Smooth muscle cell (in vitro differentiated cells): ENCODE measurements around the gene FAM184A. TPM values are rescaled to one million over a fixed set of nuclear protein-coding genes. Genes with fewer than 3 reads are reported as not detected.

ENCODE experiments used
- DNase-seq: peaks from one replicate; lab custom pipeline; 2025; ENCODE audit not compliant: unreplicated experiment; lab: John Stamatoyannopoulos, UW
- H2AFZ ChIP-seq: fragments of 200-600 bp; sonication (generic); 2 replicates; pipeline ENCODE4 v1.6.0; 2016; ENCODE audit warnings: antibody characterized with exemption, low read depth, mild to moderate bottlenecking
- H3F3A ChIP-seq: fragments of 200-600 bp; sonication (generic); 2 replicates; pipeline ENCODE4 v1.6.0; 2017; ENCODE audit warnings: antibody characterized with exemption, low read depth
- H3K27ac ChIP-seq: fragments of 200-600 bp; sonication (generic); 2 replicates; pipeline ENCODE4 v1.5.1; 2016; ENCODE audit warnings: low read depth, mild to moderate bottlenecking
- H3K27me3 ChIP-seq: fragments of 200-600 bp; sonication (generic); 2 replicates; pipeline ENCODE4 v1.6.1; 2016; ENCODE audit warnings: low read depth, mild to moderate bottlenecking
- H3K36me3 ChIP-seq: fragments of 200-600 bp; sonication (generic); 2 replicates; pipeline ENCODE4 v1.5.1; 2016; ENCODE audit warnings: low read depth
- H3K4me1 ChIP-seq: fragments of 200-600 bp; sonication (generic); 2 replicates; pipeline ENCODE4 v1.5.1; 2016; ENCODE audit warnings: low read depth
- H3K4me2 ChIP-seq: fragments of 200-600 bp; sonication (generic); 2 replicates; pipeline ENCODE4 v1.6.0; 2016; ENCODE audit warnings: mild to moderate bottlenecking
- H3K4me3 ChIP-seq: fragments of 200-600 bp; sonication (generic); 2 replicates; pipeline ENCODE4 v1.5.1; 2016; ENCODE audit warnings: mild to moderate bottlenecking
- H3K79me2 ChIP-seq: fragments of 200-600 bp; sonication (generic); 2 replicates; pipeline ENCODE4 v1.6.0; 2016; ENCODE audit warnings: low read depth, mild to moderate bottlenecking
- H3K9ac ChIP-seq: fragments of 200-600 bp; sonication (generic); 2 replicates; pipeline ENCODE4 v1.6.0; 2016; ENCODE audit warnings: low read depth
- H3K9me3 ChIP-seq: fragments of 200-600 bp; sonication (generic); replicated peaks from 2 replicates; pipeline ENCODE4 v1.5.1; 2016; ENCODE audit warnings: low read depth
- H4K20me1 ChIP-seq: fragments of 200-600 bp; sonication (generic); 2 replicates; pipeline ENCODE4 v1.6.0; 2016; ENCODE audit warnings: low read depth
- WGBS: methylation state at CpG from one replicate; pipeline ENCODE4 v1.1.7; 2016; ENCODE audit warnings: low lambda C conversion rate; 5-methylcytosine and 5-hydroxymethylcytosine counted together
- polyA plus RNA-seq: library from polyadenylated mRNA; unstranded; fragments of >200 nt; fragmentation: Nextera tagmentation; extraction: Ambion mirVana; gene quantifications from 2 replicates; pipeline ENCODE4 v1.2.1, GENCODE V29; 2016
- total RNA-seq: library from RNA; depleted of rRNA; stranded (reverse); fragments of >200 nt; gene quantifications from 2 replicates; pipeline ENCODE4 v1.2.3, GENCODE V29; 2014
- TF ChIP-seq, protein P1 (sequence below): fragments of 200-600 bp; sonication (generic); IDR thresholded peaks from 2 replicates; pipeline ENCODE4 v1.5.1; 2017; ENCODE audit warnings: borderline replicate concordance, mild to moderate bottlenecking, antibody characterized with exemption; ENCODE audit not compliant: insufficient read depth, poor library complexity, severe bottlenecking

Gene FAM184A
- total and polyA plus RNA-seq, 2 experiments from 2014 or later = 0.23 to 0.31 TPM

DNA sequence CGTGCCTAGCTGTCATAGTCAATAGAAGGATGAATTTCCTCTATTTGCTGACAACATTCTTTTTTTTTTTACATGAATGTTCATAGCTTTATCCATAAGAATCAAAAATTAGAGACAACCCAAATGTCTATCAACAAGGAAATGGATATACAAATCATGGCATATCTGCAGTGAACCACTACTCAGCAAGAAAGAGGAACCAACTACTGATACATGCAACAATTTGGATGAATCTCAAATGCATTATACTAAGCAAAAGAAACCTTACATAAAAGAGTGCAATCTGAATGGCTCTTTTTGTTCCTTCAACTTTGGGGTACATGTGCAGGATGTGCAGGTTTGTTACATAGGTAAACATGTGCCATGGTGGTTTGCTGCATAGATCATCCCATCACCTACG, 125.8 kb downstream of the FAM184A start:
- Histone ChIP-seq H2AFZ (no peak overlapping the region), H3K79me2 (no peaks in the 10 kb centered on the region), H3K4me3 (no peak overlapping the region), H4K20me1 (no peaks in the 10 kb centered on the region), H3K27ac (no peak overlapping the region), H3F3A (no peaks in the 10 kb centered on the region), H3K36me3 (no peaks in the 10 kb centered on the region), H3K9ac (no peak overlapping the region), H3K27me3 (no peaks in the 10 kb centered on the region), H3K4me1 (no peaks in the 10 kb centered on the region), H3K9me3 (no peaks in the 10 kb centered on the region), H3K4me2 (no peak overlapping the region)
- 97% methylated on average over 2 of the region's 2 CpGs for WGBS
- no peak for DNase-seq
- TF ChIP-seq, protein P1, sequence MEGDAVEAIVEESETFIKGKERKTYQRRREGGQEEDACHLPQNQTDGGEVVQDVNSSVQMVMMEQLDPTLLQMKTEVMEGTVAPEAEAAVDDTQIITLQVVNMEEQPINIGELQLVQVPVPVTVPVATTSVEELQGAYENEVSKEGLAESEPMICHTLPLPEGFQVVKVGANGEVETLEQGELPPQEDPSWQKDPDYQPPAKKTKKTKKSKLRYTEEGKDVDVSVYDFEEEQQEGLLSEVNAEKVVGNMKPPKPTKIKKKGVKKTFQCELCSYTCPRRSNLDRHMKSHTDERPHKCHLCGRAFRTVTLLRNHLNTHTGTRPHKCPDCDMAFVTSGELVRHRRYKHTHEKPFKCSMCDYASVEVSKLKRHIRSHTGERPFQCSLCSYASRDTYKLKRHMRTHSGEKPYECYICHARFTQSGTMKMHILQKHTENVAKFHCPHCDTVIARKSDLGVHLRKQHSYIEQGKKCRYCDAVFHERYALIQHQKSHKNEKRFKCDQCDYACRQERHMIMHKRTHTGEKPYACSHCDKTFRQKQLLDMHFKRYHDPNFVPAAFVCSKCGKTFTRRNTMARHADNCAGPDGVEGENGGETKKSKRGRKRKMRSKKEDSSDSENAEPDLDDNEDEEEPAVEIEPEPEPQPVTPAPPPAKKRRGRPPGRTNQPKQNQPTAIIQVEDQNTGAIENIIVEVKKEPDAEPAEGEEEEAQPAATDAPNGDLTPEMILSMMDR = no peak

DNA sequence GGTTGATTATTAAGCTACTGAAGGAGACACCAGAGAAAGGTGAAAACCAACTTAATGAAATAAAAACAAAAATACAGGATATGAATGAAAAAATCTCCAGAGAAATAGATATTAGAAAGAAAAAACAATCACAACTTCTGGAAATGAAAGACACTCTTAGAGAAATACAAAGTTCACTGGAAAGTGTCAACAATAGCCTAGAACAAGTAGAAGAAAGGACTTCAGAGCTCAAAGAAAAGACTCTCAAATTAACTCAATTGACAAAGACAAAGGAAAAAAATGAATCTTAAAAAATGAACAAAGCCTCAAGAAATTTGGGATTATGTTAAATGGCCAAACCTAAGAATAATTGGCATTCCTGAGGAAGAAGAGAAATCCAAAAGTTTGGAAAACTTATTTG, 133.2 kb downstream of the FAM184A start:
- Histone ChIP-seq H3K79me2 (no peaks in the 10 kb centered on the region), H3K27me3 (no peaks in the 10 kb centered on the region), H3K9me3 (peaks cover 3% of the 10 kb centered on the region), H2AFZ (no peak overlapping the region), H4K20me1 (no peaks in the 10 kb centered on the region), H3K4me2 (no peak overlapping the region), H3K9ac (no peak overlapping the region), H3K27ac (no peak overlapping the region), H3K4me1 (no peaks in the 10 kb centered on the region), H3K36me3 (no peaks in the 10 kb centered on the region), H3K4me3 (no peak overlapping the region), H3F3A (no peaks in the 10 kb centered on the region)
- no peak for DNase-seq
- TF ChIP-seq, protein P1 = no peak

DNA sequence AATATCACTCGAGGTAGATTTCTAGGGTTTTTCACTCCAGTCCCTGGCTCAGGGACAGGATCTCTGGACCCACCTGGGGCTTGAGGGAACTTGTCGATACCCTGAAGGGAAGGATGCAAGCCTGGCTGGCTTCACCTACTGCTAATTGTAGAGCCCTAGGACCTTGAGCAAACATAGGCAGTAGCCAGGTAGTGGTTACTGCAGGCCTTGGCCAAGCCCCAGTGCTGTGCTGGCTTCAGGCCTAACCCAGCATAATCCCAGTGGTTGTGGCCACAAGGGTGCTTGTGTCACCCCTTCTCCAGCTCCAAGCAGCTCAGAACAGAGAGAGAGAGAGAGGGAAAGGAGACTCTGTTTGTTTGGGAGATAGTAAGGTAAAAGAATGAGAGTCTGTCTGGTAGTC, 137.7 kb downstream of the FAM184A start:
- Histone ChIP-seq H3K27me3 (no peaks in the 10 kb centered on the region), H3K27ac (no peak overlapping the region), H2AFZ (no peak overlapping the region), H3F3A (no peaks in the 10 kb centered on the region), H4K20me1 (no peaks in the 10 kb centered on the region), H3K9ac (no peak overlapping the region), H3K4me3 (no peak overlapping the region), H3K4me2 (no peak overlapping the region), H3K4me1 (peaks cover 2% of the 10 kb centered on the region), H3K36me3 (no peaks in the 10 kb centered on the region), H3K79me2 (peaks cover 12% of the 10 kb centered on the region), H3K9me3 (peaks cover 3% of the 10 kb centered on the region)
- DNase-seq = no peak
- WGBS = 100% methylated on average over 2 of the region's 2 CpGs
- TF ChIP-seq, protein P1 = no peak

DNA sequence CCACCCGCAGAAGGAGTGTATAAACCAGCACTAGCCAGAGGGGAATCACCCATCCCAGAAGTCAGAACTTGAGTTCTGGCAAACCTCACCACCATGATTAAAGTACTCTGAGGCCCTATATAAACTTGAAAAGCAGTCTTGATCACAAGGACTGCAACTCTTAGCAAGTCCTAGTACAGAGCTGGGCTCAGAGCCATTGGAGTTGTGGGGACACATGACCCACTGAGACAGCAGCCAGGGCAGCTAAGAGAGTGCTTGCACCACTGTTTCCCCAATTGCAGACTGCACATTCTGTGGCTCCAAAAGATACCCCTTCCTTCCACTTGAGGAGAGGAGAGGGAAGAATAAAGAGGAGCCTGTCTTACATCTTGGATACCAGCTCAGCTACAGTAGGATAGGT, 138.8 kb downstream of the FAM184A start:
- H4K20me1 ChIP-seq = no peaks in the 10 kb centered on the region
- H3K4me1 ChIP-seq = peaks cover 5% of the 10 kb centered on the region
- no peak for DNase-seq
- H3K9me3 ChIP-seq = no peaks in the 10 kb centered on the region
- no peaks in the 10 kb centered on the region for H3K27me3 ChIP-seq
- H3K79me2 ChIP-seq = peaks cover 12% of the 10 kb centered on the region
- no peak overlapping the region for H3K9ac ChIP-seq
- 100% methylated on average over 1 of the region's 1 CpG for WGBS
- no peak overlapping the region for H2AFZ ChIP-seq
- H3K4me2 ChIP-seq = no peak overlapping the region
- no peak overlapping the region for H3K27ac ChIP-seq
- H3F3A ChIP-seq = no peaks in the 10 kb centered on the region
- no peak overlapping the region for H3K4me3 ChIP-seq
- no peaks in the 10 kb centered on the region for H3K36me3 ChIP-seq
- TF ChIP-seq, protein P1 = no peak
